K562 (cell line): ENCODE results near the gene SORCS2. TPM values are rescaled to one million over a fixed set of nuclear protein-coding genes. Genes with fewer than 3 reads are reported as not detected.

Experiments used
- ATAC-seq: fragments of 200-7000 bp; cut with Tn5 transposase; 3 replicates; pipeline ENCODE4 v1.9.1; 2020; ENCODE audit warnings: moderate library complexity
- BruUV-seq: library from RNA; stranded (reverse); fragments of 400-500 nt; replicated peaks from 2 replicates; lab custom pipeline; 2021; lab: Mats Ljungman, UMichigan
- CTCF ChIA-PET: fragments of 300-600 bp; formaldehyde crosslinking; extraction: SDS; loops from one replicate; lab custom pipeline; 2021; ENCODE audit warnings: low intra/inter-chr PET ratio; lab: Yijun Ruan, JAX
- POLR2A ChIA-PET: fragments of 300-600, 350-650 bp; sonication (Branson Sonifier 250); formaldehyde crosslinking; extraction: SDS; loops from one replicate; lab custom pipeline; 2021; ENCODE audit warnings: antibody characterized with exemption, inconsistent platforms; lab: Yijun Ruan, JAX
- DNase-seq, 4 experiments: peaks; one replicate each; pipeline versions ENCODE4 v3.0.0 to v3.0.0-alpha.2; 2011 to 2018; ENCODE audit warnings: low spot score in 3 of 4, mixed read lengths in 3 of 4; ENCODE audit errors: extremely low read depth in 1 of 4
- FAIRE-seq: peaks from 2 replicates; lab custom pipeline; 2011; peaks lifted over from hg19 to GRCh38; lab: Jason Lieb, UNC
- H2AFZ ChIP-seq: 2 replicates; pipeline ENCODE4 v1.6.0; 2011; ENCODE audit warnings: low read depth, low read length, control low read depth, inconsistent platforms
- H3K27ac ChIP-seq: fragments of 200-600 bp; 3 replicates; pipeline ENCODE4 v1.8.0; 2011; ENCODE audit warnings: low read depth, mild to moderate bottlenecking, control low read depth, inconsistent platforms, low read length, moderate library complexity, mixed read lengths; ENCODE audit errors: extremely low read depth
- H3K27me3 ChIP-seq, 2 experiments: fragments of 300-600 bp in 1 of 2; 2 replicates in 1 of 2; 3 replicates in 1 of 2; pipeline versions ENCODE4 v1.6.0 to v1.8.0; 2011; ENCODE audit warnings: inconsistent platforms in 2 of 2, low read length in 2 of 2, mild to moderate bottlenecking in 1 of 2, mixed read lengths in 1 of 2, moderate library complexity in 1 of 2; ENCODE audit not compliant: control insufficient read depth in 2 of 2, insufficient read depth in 2 of 2
- H3K36me3 ChIP-seq: fragments of 300-600 bp; 3 replicates; pipeline ENCODE4 v1.8.0; 2011; ENCODE audit warnings: mild to moderate bottlenecking, low read length, inconsistent platforms; ENCODE audit not compliant: control insufficient read depth, insufficient read depth
- H3K4me1 ChIP-seq, 2 experiments: fragments of 200-600 bp in 1 of 2; replicated peaks in 1 of 2; 2 replicates in 1 of 2; 3 replicates in 1 of 2; pipeline versions ENCODE4 v1.5.1 to v1.8.0; 2011; ENCODE audit warnings: inconsistent platforms in 2 of 2, low read length in 2 of 2, mild to moderate bottlenecking in 1 of 2, mixed read lengths in 1 of 2, moderate library complexity in 1 of 2; ENCODE audit not compliant: control insufficient read depth in 2 of 2, insufficient read depth in 2 of 2
- H3K4me2 ChIP-seq: 2 replicates; pipeline ENCODE4 v1.6.1; 2011; ENCODE audit warnings: low read length, control low read depth, inconsistent platforms, mixed read lengths; ENCODE audit not compliant: insufficient read depth
- H3K4me3 ChIP-seq: fragments of 200-600 bp; sonication (generic), shearing (Covaris generic); 2 replicates; pipeline ENCODE4 v1.5.1; 2016; ENCODE audit warnings: control low read depth, inconsistent platforms
- H3K79me2 ChIP-seq: fragments of 200-600 bp; 3 replicates; pipeline ENCODE4 v1.8.0; 2011; ENCODE audit warnings: low read length, inconsistent platforms; ENCODE audit not compliant: control insufficient read depth, insufficient read depth
- H3K9ac ChIP-seq, 2 experiments: 2 replicates each; pipeline versions ENCODE4 v1.6.0 to v1.6.1; 2011; ENCODE audit warnings: low read depth in 2 of 2, low read length in 2 of 2, control low read depth in 1 of 2, inconsistent platforms in 1 of 2, mild to moderate bottlenecking in 1 of 2, mixed read lengths in 1 of 2; ENCODE audit not compliant: insufficient read depth in 1 of 2
- H3K9me1 ChIP-seq: one replicate; pipeline ENCODE4 v1.6.0; 2011; ENCODE audit warnings: inconsistent platforms, mild to moderate bottlenecking, low read length, moderate library complexity; ENCODE audit not compliant: control insufficient read depth, insufficient read depth
- H3K9me3 ChIP-seq: replicated peaks from 2 replicates; pipeline ENCODE4 v1.5.1; 2011; ENCODE audit warnings: low read depth, low read length, inconsistent platforms; ENCODE audit not compliant: control insufficient read depth, insufficient read depth
- H4K20me1 ChIP-seq: replicated peaks from 2 replicates; pipeline ENCODE4 v1.6.1; 2011; ENCODE audit warnings: low read length, inconsistent platforms, mixed read lengths; ENCODE audit not compliant: control insufficient read depth, insufficient read depth
- ATF6 ChIP-seq: sonication (generic); formaldehyde crosslinking; IDR thresholded peaks from 2 replicates; pipeline ENCODE4 v1.4.0; 2020; ENCODE audit warnings: mild to moderate bottlenecking, missing genetic modification reagents
- ELF1 ChIP-seq: fragments of 200-800 bp; sonication (Bioruptor generic); IDR thresholded peaks from 2 replicates; pipeline ENCODE4 v1.6.1; 2016; ENCODE audit warnings: missing genetic modification characterization, missing compliant biosample characterization
- ETV5 ChIP-seq: sonication (generic); formaldehyde crosslinking; IDR thresholded peaks from 2 replicates; pipeline ENCODE4 v1.4.0; 2020; ENCODE audit warnings: low read depth, mild to moderate bottlenecking, missing genetic modification reagents
- ETV6 ChIP-seq, 3 experiments: fragments of 150-350 bp in 1 of 3; sonication (generic) in 1 of 3; formaldehyde crosslinking in 1 of 3; IDR thresholded peaks; 2 replicates each; pipeline versions ENCODE4 v1.6.1 to v1.8.0; 2014 to 2022; ENCODE audit warnings: borderline replicate concordance in 2 of 3, low read depth in 2 of 3, antibody characterized with exemption in 1 of 3, low read length in 1 of 3, mild to moderate bottlenecking in 1 of 3, missing genetic modification reagents in 1 of 3
- MTA3 ChIP-seq: fragments of 450-650 bp; formaldehyde crosslinking; IDR thresholded peaks from 2 replicates; pipeline ENCODE4 v1.6.1; 2017; ENCODE audit warnings: mild to moderate bottlenecking, borderline replicate concordance
- RBBP5 ChIP-seq: fragments of 200-600 bp; sonication (generic); IDR thresholded peaks from 2 replicates; pipeline ENCODE4 v1.6.1; 2012; ENCODE audit warnings: borderline replicate concordance, mild to moderate bottlenecking, low read length, control low read depth, inconsistent platforms; ENCODE audit not compliant: insufficient read depth, poor library complexity, severe bottlenecking
- RCOR1 ChIP-seq, 2 experiments: IDR thresholded peaks; 2 replicates each; pipeline ENCODE4 v1.6.1; 2012; ENCODE audit warnings: low read depth in 2 of 2, low read length in 2 of 2, borderline replicate concordance in 1 of 2, improper control_type of control experiment in 1 of 2
- ZBTB34 ChIP-seq: fragments of 250-450 bp; sonication (Bioruptor Pico); IDR thresholded peaks from 2 replicates; pipeline ENCODE4 v1.8.0; 2021; ENCODE audit warnings: mild to moderate bottlenecking, moderate library complexity
- ZNF140 ChIP-seq: fragments of 250-450 bp; sonication (Bioruptor Pico); IDR thresholded peaks from 2 replicates; pipeline ENCODE4 v1.8.0; 2021; ENCODE audit warnings: moderate library complexity, mild to moderate bottlenecking, inconsistent platforms
- WGBS: fragments of 100-300 bp; shearing (Covaris generic); methylation state at CpG from one replicate; pipeline ENCODE4 v1.1.6; 2016; ENCODE audit warnings: low coverage, mixed read lengths; ENCODE audit not compliant: insufficient coverage; ENCODE audit errors: missing lambda C conversion rate; 5-methylcytosine and 5-hydroxymethylcytosine counted together
- in situ Hi-C: fragments of 300-500 bp; cut with MboI; formaldehyde crosslinking; loops from 4 replicates; pipeline ENCODE4 v1.15.0; 2018; ENCODE audit warnings: inconsistent platforms, mixed read lengths
- intact Hi-C: fragments of 100-400 bp; cut with micrococcal nuclease; formaldehyde crosslinking; loops from 2 replicates; pipeline ENCODE4 v1.14.2; 2022
- polyA plus RNA-seq, 8 experiments: library from polyadenylated mRNA; depleted of rRNA in 4 of 8; stranded (reverse) in 5 of 8; unstranded in 3 of 8; fragments of >200 nt; fragmentation: Nextera tagmentation in 2 of 8; fragmentation: Illumina TruSeq in 1 of 8; extraction: Ambion mirVana in 2 of 8; extraction: Trizol in 1 of 8; gene quantifications; 2 replicates each; pipeline versions ENCODE4 v1.2.1 to v1.2.3, GENCODE V29; 2011 to 2014; ENCODE audit warnings: inconsistent platforms in 1 of 8, missing spikeins in 1 of 8
- total RNA-seq, 7 experiments: library from RNA; depleted of rRNA in 6 of 7; stranded (reverse); fragments of >200 nt in 6 of 7; fragmentation: Illumina TruSeq in 2 of 7; extraction: Trizol in 2 of 7; gene quantifications; 2 replicates each; pipeline versions ENCODE4 v1.2.1 to v1.2.3, GENCODE V29; 2011 to 2021; ENCODE audit warnings: low replicate concordance in 1 of 7

The SORCS2 gene
- total and polyA plus RNA-seq, 9 of the 15 experiments (the other 6 are each of a cell fraction or from before 2014, with no cell fraction given), result not detected

GRCh38 chr4:7422151-7422897 lies 230.0 kb downstream of the SORCS2 start:
- no peaks in the 10 kb centered on the region for H3K4me1 ChIP-seq
- H3K4me2 ChIP-seq, result no peak overlapping the region
- WGBS, result 1% methylated on average over 15 of the region's 19 CpGs
- H3K27me3 ChIP-seq, result peaks cover 0 to 47% of the 10 kb centered on the region in 2 experiments; a peak in 2 of 5 replicates
- DNase-seq (no peak), FAIRE-seq (no peak), ATAC-seq (no peak)
- no peaks in the 10 kb centered on the region for H4K20me1 ChIP-seq
- no peak overlapping the region for H3K4me3 ChIP-seq
- H3K9me1 ChIP-seq, result no peaks in the 10 kb centered on the region
- H3K79me2 ChIP-seq, result no peaks in the 10 kb centered on the region
- no peak overlapping the region for H3K9ac ChIP-seq
- no peaks in the 10 kb centered on the region for H3K36me3 ChIP-seq
- intact Hi-C loops, result no loop called here
- TF ChIP-seq RBBP5 (no peak), MTA3 (no peak), ETV6 (IDR thresholded peaks at IDR 0.05; ENCODE audit: borderline replicate concordance in 1 of 2, low read depth in 2 of 2, low read length in 1 of 2) (no peak), ETV6 (CRISPR knock-in tag; IDR thresholded peaks at IDR 0.05; ENCODE audit: borderline replicate concordance) (no peak), RCOR1 (IDR thresholded peaks at IDR 0.05; ENCODE audit: borderline replicate concordance in 1 of 2, low read depth in 2 of 2, low read length in 2 of 2) (no peak), ATF6 (CRISPR knock-in tag) (no peak), ELF1 (tag) (no peak), ZNF140 (CRISPR knock-in tag) (no peak), ZBTB34 (CRISPR knock-in tag) (no peak), ETV5 (no peak)
- ChIA-PET POLR2A (interaction anchor here (0.6 kb wide), 1 partner anchor 27 kb away, joined by 3 read pairs; no protein-coding TSS in a partner anchor), CTCF (no interaction called here)
- in situ Hi-C loops, result no loop called here
- no peak overlapping the region for H3K27ac ChIP-seq
- no peaks in the 10 kb centered on the region for H3K9me3 ChIP-seq
- BruUV-seq, result no TSS peak
- H2AFZ ChIP-seq, result no peak overlapping the region
